NCI-H1694 treated with DMSO at 0.1 percent for 48 hours (cell line): Measurements from ENCODE around the gene DNAJC15.
A peak's percentile ranks its signal among the peaks of the same experiment; 100 is the strongest.
"Not testable (repeated sequence)": the region's sequence is repeated elsewhere in the genome, so short reads cannot be mapped to it uniquely, and the experiment has no call there.

Source experiments
- DNase-seq: peaks from one replicate; lab custom pipeline; 2025; lab: John Stamatoyannopoulos, UW

Gene DNAJC15

GRCh38 chr13:43023289-43023963 lies at the start of gene DNAJC15:
TSS of gene DNAJC15 (plus strand) at chr13:43023586. CDS start at chr13:43023627, 41 bp downstream.
- DNase-seq = no peak

- no peak for DNase-seq
Measured at GRCh38 chr13:42976066-42976465, 47.3 kb upstream of the DNAJC15 start.

- DNase-seq = no peak
Measured at GRCh38 chr13:42977219-42977659, 46.1 kb upstream of the DNAJC15 start.

- no peak for DNase-seq
Measured at GRCh38 chr13:42981317-42981716, 42.1 kb upstream of the DNAJC15 start.

- DNase-seq = no peak
Measured at GRCh38 chr13:42981853-42982252, 41.5 kb upstream of the DNAJC15 start.

- DNase-seq = no peak
Measured at GRCh38 chr13:42984026-42984425, 39.4 kb upstream of the DNAJC15 start.

- DNase-seq = no peak
Measured at GRCh38 chr13:42984691-42985090, 38.7 kb upstream of the DNAJC15 start.

GRCh38 chr13:42985312-42986175 lies 37.8 kb upstream of the DNAJC15 start:
- DNase-seq = no peak

GRCh38 chr13:42986176-42986574 lies 37.2 kb upstream of the DNAJC15 start:
- DNase-seq = no peak

GRCh38 chr13:42990291-42991232 lies 32.8 kb upstream of the DNAJC15 start:
- peak; percentile 58 for DNase-seq

- DNase-seq = not testable (repeated sequence)
Measured at GRCh38 chr13:42991233-42991897, 32.0 kb upstream of the DNAJC15 start.

GRCh38 chr13:42991898-42992763 lies 31.3 kb upstream of the DNAJC15 start, which contains the start of gene EPSTI1:
TSS of gene EPSTI1 (minus strand) at chr13:42992241. CDS start at chr13:42992165, 76 bp downstream.
- DNase-seq = no peak

GRCh38 chr13:42992764-42993122 lies 30.6 kb upstream of the DNAJC15 start:
- no peak for DNase-seq

- DNase-seq = no peak
Measured at GRCh38 chr13:42994878-42995277, 28.5 kb upstream of the DNAJC15 start.

GRCh38 chr13:42996584-42996983 lies 26.8 kb upstream of the DNAJC15 start:
- no peak for DNase-seq

GRCh38 chr13:42997381-42997780 lies 26.0 kb upstream of the DNAJC15 start:
- no peak for DNase-seq

GRCh38 chr13:42999491-42999890 lies 23.9 kb upstream of the DNAJC15 start:
- no peak for DNase-seq

GRCh38 chr13:43000676-43001075 lies 22.7 kb upstream of the DNAJC15 start:
- no peak for DNase-seq

- no peak for DNase-seq
Measured at GRCh38 chr13:43002021-43002420, 21.4 kb upstream of the DNAJC15 start.

GRCh38 chr13:43003010-43003409 lies 20.4 kb upstream of the DNAJC15 start:
- no peak for DNase-seq
